HCT116 (cell line): ENCODE data around the gene CSNK2A2.

Experiments
- JUND ChIP-seq: IDR thresholded peaks from 2 replicates; pipeline ENCODE4 v1.6.1; 2012
- POLR2A ChIP-seq: IDR thresholded peaks from 2 replicates; pipeline ENCODE4 v1.7.0; 2011; ENCODE audit warnings: borderline replicate concordance; ENCODE audit not compliant: insufficient read depth, insufficient read length; ENCODE audit errors: extremely low read depth
- TF ChIP-seq, protein P1 (sequence below), 3 experiments: fragments of 200-600 bp in 1 of 3; sonication (generic) in 1 of 3; IDR thresholded peaks in 2 of 3; conservative IDR thresholded peaks in 1 of 3; 2 replicates each; pipeline ENCODE4 v1.5.1; 2012 to 2017; ENCODE audit warnings: low read depth in 2 of 3, low read length in 2 of 3, antibody characterized with exemption in 1 of 3, borderline replicate concordance in 1 of 3, control low read depth in 1 of 3, mild to moderate bottlenecking in 1 of 3, mixed read lengths in 1 of 3, mixed run types in 1 of 3, moderate library complexity in 1 of 3; ENCODE audit not compliant: insufficient read depth in 1 of 3
- TF ChIP-seq, protein P2 (sequence below): IDR thresholded peaks from 2 replicates; pipeline ENCODE4 v1.6.1; 2012

DNA sequence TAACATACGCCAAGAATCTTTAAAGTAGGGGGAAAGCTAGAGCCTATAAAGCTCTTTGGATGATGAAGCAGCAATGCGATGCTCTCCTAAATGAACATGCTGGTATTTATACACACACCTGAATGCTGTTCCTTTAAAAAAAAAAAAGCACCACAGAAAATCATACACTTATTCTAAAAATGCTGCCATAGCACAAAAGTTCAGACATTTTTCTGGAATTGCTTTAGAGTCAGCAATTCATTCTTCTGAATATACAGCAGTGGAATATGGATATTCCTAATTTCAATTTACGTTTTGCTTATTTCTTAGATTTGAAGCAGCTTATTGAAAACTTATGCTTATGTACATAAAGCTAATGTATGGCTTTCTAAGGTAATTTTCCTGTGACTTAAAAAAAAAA, 3.1 kb downstream of the CSNK2A2 start:
- TF ChIP-seq, protein P1, sequence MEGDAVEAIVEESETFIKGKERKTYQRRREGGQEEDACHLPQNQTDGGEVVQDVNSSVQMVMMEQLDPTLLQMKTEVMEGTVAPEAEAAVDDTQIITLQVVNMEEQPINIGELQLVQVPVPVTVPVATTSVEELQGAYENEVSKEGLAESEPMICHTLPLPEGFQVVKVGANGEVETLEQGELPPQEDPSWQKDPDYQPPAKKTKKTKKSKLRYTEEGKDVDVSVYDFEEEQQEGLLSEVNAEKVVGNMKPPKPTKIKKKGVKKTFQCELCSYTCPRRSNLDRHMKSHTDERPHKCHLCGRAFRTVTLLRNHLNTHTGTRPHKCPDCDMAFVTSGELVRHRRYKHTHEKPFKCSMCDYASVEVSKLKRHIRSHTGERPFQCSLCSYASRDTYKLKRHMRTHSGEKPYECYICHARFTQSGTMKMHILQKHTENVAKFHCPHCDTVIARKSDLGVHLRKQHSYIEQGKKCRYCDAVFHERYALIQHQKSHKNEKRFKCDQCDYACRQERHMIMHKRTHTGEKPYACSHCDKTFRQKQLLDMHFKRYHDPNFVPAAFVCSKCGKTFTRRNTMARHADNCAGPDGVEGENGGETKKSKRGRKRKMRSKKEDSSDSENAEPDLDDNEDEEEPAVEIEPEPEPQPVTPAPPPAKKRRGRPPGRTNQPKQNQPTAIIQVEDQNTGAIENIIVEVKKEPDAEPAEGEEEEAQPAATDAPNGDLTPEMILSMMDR (IDR thresholded peaks at IDR 0.05 in 2 of 3, conservative IDR thresholded peaks at IDR 0.05 in 1 of 3; ENCODE audit: borderline replicate concordance in 1 of 3, insufficient read depth in 1 of 3, low read depth in 2 of 3, low read length in 2 of 3), result no peak
- TF ChIP-seq, protein P2, sequence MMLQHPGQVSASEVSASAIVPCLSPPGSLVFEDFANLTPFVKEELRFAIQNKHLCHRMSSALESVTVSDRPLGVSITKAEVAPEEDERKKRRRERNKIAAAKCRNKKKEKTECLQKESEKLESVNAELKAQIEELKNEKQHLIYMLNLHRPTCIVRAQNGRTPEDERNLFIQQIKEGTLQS, result no peak
- TF ChIP-seq JUND, result no peak
- no peak for TF ChIP-seq POLR2A
